GM10266 (cell line): ENCODE data around the gene SLC2A13.
A peak's percentile ranks its signal among the peaks of the same experiment; 100 is the strongest.

ENCODE experiments used
- DNase-seq: peaks from one replicate; pipeline ENCODE4 v3.0.0; 2012; ENCODE audit errors: extremely low spot score
- CTCF ChIP-seq: IDR thresholded peaks from 2 replicates; pipeline ENCODE4 v1.5.1; 2012; ENCODE audit warnings: mild to moderate bottlenecking, low read depth; ENCODE audit not compliant: control insufficient read depth, insufficient read depth; ENCODE audit errors: missing control alignments

SLC2A13 gene

GRCh38 chr12:39846971-39847650, 258.8 kb downstream of the SLC2A13 start:
- no peak for DNase-seq
- TF ChIP-seq CTCF, result no peak

- no peak for DNase-seq
- TF ChIP-seq CTCF, result no peak
Observed at GRCh38 chr12:39846304-39846703, 259.6 kb downstream of the SLC2A13 start.

GRCh38 chr12:39840422-39840821, 265.5 kb downstream of the SLC2A13 start:
- no peak for DNase-seq
- no peak for TF ChIP-seq CTCF

GRCh38 chr12:39839072-39839471, 266.8 kb downstream of the SLC2A13 start:
- DNase-seq, result no peak
- no peak for TF ChIP-seq CTCF

- DNase-seq, result peak; percentile 11
- TF ChIP-seq CTCF, result no peak
Observed at GRCh38 chr12:39835517-39836489, 270.1 kb downstream of the SLC2A13 start.

GRCh38 chr12:39831587-39832315, 274.1 kb downstream of the SLC2A13 start:
- TF ChIP-seq CTCF, result no peak
- no peak for DNase-seq
